GM12873 (cell line): ENCODE results near the gene NRG2.

Source experiments
- CTCF ChIP-seq: IDR thresholded peaks from 2 replicates; pipeline ENCODE4 v1.5.1; 2012; ENCODE audit warnings: low read depth, mild to moderate bottlenecking, moderate library complexity, low read length, control low read depth; ENCODE audit not compliant: insufficient read depth; ENCODE audit errors: missing control alignments

NRG2 gene

GRCh38 chr5:140018920-140019644 is 24.0 kb downstream of the NRG2 start:
- no peak for TF ChIP-seq CTCF

GRCh38 chr5:140018517-140018916 is 24.6 kb downstream of the NRG2 start:
- TF ChIP-seq CTCF = no peak

- no peak for TF ChIP-seq CTCF
These were observed 25.0 kb downstream of the NRG2 start for GRCh38 chr5:140018096-140018481.

- no peak for TF ChIP-seq CTCF
These were observed 25.6 kb downstream of the NRG2 start for GRCh38 chr5:140017397-140018095.

- TF ChIP-seq CTCF = no peak
These were observed 27.4 kb downstream of the NRG2 start for GRCh38 chr5:140015706-140016105.

GRCh38 chr5:140014751-140015150 is 28.3 kb downstream of the NRG2 start:
- no peak for TF ChIP-seq CTCF

- TF ChIP-seq CTCF = no peak
These were observed 29.6 kb downstream of the NRG2 start for GRCh38 chr5:140013536-140013935.
